Mucosa of gallbladder (tissue), 1 donor: ENCODE results near the gene ERG28. TPM values are rescaled to one million over a fixed set of nuclear protein-coding genes. Genes with fewer than 3 reads are reported as not detected.
A peak's percentile ranks its signal among the peaks of the same experiment; 100 is the strongest.
"Not testable (repeated sequence)": the region's sequence is repeated elsewhere in the genome, so short reads cannot be mapped to it uniquely, and the experiment has no call there.

Experiments
- DNase-seq: peaks from one replicate; pipeline ENCODE4 v3.0.0-alpha.2; 2020; ENCODE audit warnings: low spot score
- total RNA-seq: library from RNA; stranded (reverse); gene quantifications from one replicate; pipeline ENCODE4 v1.2.1, GENCODE V29; 2021
- donor health status: DM: no; HTN: no; CAD: no.

The ERG28 gene
- total RNA-seq, 1 donor from 2014 or later: 37.2 TPM

- no peak for DNase-seq
These were observed 35.6 kb downstream of the ERG28 start for GRCh38 chr14:75625034-75625433.

DNA sequence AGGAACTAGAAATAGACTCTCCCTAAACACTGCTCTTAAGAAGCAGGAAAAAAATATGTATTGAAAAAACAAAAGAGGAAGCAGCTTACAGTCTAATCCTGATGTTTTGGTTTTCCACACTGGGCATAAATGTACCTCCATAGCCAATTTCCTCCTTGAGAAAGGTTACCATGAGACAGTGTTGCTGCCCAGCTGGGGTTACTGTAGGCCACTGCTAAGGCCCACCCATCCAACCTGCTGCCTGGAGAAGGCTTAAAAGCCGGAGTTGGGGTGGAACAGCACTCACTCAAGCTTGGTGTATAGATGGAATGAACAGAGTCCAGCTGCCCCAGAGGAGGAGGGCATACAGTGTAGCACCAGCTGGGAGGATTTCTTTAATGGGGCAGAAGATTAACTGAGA is 41.1 kb downstream of the ERG28 start:
- no peak for DNase-seq

DNA sequence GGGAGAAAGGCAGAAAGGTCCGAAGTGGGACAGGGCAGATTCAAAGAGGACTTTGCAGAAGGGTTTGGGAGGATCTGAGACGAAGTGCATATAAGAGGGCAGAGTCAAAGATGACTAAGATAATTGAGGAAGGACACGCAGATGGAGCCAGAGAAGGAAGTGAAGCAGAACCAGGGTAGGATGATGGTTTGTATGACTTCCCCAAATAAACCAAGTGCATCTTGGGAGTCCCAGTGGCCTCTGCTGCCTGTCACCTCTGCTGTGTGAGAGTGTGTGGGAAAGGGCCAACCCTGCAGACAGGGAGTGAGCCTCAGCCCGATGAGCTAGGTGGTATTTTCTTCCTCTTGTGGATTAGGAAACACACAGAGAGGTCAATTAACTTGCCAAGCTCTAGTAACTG is 45.5 kb downstream of the ERG28 start:
- DNase-seq: no peak

- DNase-seq: no peak
These were observed 46.5 kb downstream of the ERG28 start for GRCh38 chr14:75614179-75614578.

DNA sequence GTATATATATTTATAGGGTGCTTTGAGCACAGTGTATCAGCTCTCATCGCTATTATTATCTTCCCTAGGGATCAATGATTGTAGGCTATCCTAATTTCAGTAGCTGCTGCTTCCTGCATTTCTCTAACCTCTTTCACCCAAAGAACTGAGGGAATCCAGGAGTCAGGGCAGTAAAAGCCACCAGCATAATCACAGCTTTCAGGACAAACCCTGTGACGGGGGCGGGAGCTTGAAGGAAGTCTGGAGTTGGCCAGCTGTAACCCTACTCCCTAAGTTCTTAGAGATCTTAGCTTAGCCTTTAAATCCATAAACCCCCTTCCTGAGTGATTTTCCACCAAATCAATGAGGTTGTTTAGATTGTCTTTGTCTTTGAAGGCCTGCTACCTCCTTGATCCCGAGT is 48.5 kb downstream of the ERG28 start:
- no peak for DNase-seq

DNA sequence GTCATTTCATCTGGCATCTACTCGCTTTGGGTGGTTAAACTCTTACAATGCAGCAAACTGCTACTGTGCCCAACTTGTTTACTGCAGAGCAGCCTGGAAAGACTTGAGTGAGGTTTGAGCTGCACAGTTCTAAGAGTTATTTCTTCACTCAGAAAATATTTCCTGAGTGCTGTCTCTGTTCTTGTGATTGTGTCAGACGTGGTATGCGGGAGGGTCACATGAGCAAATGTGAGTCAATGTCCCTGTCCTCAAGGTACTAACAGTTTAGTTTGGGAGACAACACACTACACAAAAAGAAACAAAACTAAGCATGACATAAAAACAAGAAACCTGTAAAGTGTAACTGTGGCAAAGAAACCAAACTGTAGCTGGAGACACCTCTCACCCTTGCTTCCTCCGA is 49.8 kb downstream of the ERG28 start:
- no peak for DNase-seq

GRCh38 chr14:75609606-75610475 is 50.8 kb downstream of the ERG28 start:
- DNase-seq: no peak

- DNase-seq: no peak
These were observed 51.6 kb downstream of the ERG28 start for GRCh38 chr14:75609116-75609515.

- no peak for DNase-seq
These were observed 52.6 kb downstream of the ERG28 start for GRCh38 chr14:75607842-75608640.

DNA sequence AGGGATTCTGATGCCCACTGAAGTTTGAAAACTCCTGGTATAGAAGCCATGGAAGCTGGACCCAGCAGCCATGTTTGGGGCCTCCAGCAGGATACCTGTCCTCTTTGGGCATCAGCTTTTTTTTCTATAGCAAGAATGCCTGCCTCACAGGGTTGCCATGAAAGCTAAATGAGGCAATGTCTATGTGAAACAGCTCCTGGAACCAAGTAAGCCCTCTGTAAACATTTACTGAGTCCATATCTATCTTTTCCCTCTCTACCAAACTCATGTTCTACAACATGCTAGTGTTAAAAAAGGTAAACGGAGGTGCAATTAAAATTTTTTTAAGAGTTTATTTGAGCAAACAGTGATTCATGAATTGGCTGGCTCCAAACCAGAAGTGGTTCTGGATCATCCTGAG is 53.6 kb downstream of the ERG28 start:
- no peak for DNase-seq

GRCh38 chr14:75605916-75606315 is 54.8 kb downstream of the ERG28 start:
- no peak for DNase-seq

DNA sequence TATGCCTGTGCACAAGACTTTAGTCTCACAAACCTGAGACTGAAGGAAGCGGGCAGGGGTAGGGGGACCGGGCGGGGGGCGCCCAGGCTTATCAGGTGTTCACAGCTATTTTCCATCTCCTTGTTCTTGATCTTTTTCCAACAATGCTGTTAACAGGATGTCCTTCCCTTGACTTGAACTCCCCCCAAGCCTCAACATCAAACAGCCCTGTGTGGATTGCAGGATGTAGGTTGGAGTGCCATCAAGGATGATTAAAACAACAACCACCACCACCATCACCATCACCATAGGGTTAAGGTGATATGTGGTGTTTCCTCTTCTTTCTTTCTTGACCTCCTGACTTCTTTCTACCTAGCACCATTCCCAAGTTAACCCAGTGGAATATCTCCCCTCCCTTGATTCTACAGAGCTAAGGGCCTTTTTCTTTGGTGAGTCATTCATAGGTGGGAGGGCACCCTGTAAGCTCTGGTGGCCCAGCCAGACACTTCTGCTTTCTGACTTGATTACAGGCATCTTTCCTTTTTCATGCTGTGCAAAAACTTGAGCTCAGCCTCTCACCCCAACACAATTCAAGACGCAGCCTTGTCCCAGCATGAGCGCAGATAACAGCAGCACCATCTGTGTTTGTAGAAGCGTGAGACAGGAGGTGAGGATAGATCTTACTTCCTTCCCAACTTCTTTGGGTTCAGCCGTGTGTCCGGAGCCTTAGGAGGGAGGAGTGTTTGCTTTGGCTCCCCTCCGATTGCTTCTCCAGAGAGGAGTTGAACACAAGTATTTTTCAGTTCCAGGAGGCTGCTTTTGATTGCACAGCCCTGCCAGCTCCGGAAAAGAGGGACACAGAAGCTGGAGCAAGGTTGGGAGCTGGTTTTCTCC is 55.5 kb downstream of the ERG28 start:
- peak; percentile 19 for DNase-seq

- DNase-seq: no peak
These were observed 58.2 kb downstream of the ERG28 start for GRCh38 chr14:75602503-75602902.

DNA sequence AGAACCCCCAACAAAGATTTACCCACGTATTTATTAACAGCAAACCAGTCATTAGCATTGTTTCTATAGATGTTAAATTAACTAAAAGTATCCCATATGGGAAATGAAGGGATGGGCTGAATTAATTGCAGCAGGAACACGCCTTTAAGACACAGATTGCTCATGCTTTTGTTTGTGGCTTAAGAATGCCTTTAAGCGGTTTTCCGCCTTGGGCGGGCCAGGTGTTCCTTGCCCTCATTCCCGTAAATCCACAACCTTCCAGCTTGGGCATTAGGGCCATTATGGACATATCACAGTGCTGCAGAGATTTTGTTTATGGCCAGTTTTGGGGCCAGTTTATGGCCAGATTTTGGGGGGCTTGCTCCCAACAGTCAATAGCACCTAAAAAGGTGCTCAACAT is 59.6 kb downstream of the ERG28 start:
- DNase-seq: not testable (repeated sequence)

GRCh38 chr14:75600100-75600499 is 60.6 kb downstream of the ERG28 start:
- DNase-seq: not testable (repeated sequence)

Other genes with a start within 250 kb of the ERG28 start
- 43.0 TPM for gene JDP2, start 232.9 kb downstream of the ERG28 start, total RNA-seq
- gene BATF, start 138.4 kb downstream of the ERG28 start, total RNA-seq: 5.7 TPM
- 8.7 TPM for gene FLVCR2, start 82.3 kb downstream of the ERG28 start, total RNA-seq
- 30.1 TPM for gene TTLL5, start 370 bp upstream of the ERG28 start, total RNA-seq